Measurements from ENCODE around the gene CEMIP.

CEMIP gene

GRCh38 chr15:80999623-81000036 is 220.5 kb downstream of the CEMIP start:
- peak overlapping the region; percentile 77 for H3K4me3 ChIP-seq (ENCODE audit: low read depth, low read length)
- TF ChIP-seq CTCF (IDR thresholded peaks at IDR 0.05; ENCODE audit: control insufficient read depth, extremely low read depth, insufficient read depth), result no peak
- DNase-seq (ENCODE audit: low read depth), result peak; percentile 89

GRCh38 chr15:81000144-81000623 is 221.0 kb downstream of the CEMIP start:
- H3K4me3 ChIP-seq (ENCODE audit: low read depth, low read length), result peak overlapping the region; percentile 77
- no peak for TF ChIP-seq CTCF (IDR thresholded peaks at IDR 0.05; ENCODE audit: control insufficient read depth, extremely low read depth, insufficient read depth)
- DNase-seq (ENCODE audit: low read depth), result no peak

- TF ChIP-seq CTCF (IDR thresholded peaks at IDR 0.05; ENCODE audit: control insufficient read depth, extremely low read depth, insufficient read depth), result no peak
- DNase-seq (ENCODE audit: low read depth), result no peak
- peak within 1 kb of the TSS; percentile 77 for H3K4me3 ChIP-seq (ENCODE audit: low read depth, low read length)
Observed at GRCh38 chr15:81000624-81001151, 221.5 kb downstream of the CEMIP start, which contains the start of gene TLNRD1. TLNRD1 (plus strand) TSS chr15:81000923; CDS start chr15:81002272, 1,349 bp downstream.

Measured in LNCaP clone FGC (cell line).